HG03442 (cell line): ENCODE measurements around the gene TBC1D3I.
"Not testable (repeated sequence)": the region's sequence is repeated elsewhere in the genome, so short reads cannot be mapped to it uniquely, and the experiment has no call there.

Source experiments
- ATAC-seq: cut with Tn5 transposase; IDR thresholded peaks from one replicate; pipeline ENCODE4 v1.9.1; 2021; ENCODE audit warnings: mild to moderate bottlenecking, moderate library complexity; ENCODE audit not compliant: unreplicated experiment

The TBC1D3I gene

GRCh38 chr17:36264470-36264869, at the start of gene TBC1D3I:
TSS of gene TBC1D3I (minus strand) at chr17:36264570. CDS start at chr17:36262985, 1,585 bp downstream.
- not testable (repeated sequence) for ATAC-seq

- not testable (repeated sequence) for ATAC-seq
Observed at GRCh38 chr17:36295161-36295560, 30.8 kb upstream of the TBC1D3I start.

DNA sequence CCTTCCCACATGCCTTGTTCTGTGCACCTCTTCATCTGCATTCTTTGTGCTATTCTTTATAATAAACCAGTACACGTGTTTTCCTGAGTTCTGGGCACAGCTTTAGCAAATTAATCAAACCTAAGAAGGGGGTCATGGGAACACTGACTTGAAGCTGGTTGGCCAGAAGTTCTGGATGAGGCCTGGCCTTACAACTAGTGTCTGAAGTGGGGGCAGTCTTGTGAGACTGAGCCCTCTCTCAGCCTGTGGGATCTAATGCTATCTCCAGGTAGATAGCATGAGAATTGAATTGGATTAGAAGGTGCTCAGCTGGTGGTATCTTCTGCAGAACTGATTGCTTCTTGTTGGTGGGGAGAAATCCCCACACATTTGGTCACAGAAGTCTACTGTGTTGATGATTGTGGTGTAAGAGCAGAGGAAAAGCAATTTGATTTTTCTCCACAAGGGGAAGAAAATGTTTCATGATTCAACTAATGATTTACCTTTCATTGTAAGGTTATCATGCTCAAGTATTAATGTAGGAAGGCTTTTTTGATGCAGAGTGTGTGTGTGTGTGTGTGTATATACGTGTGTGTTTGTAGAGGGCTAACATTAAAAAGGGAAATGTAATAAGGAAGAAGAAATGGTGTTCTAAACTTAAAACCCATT, 25.7 kb upstream of the TBC1D3I start:
- not testable (repeated sequence) for ATAC-seq

GRCh38 chr17:36284219-36284618, 19.8 kb upstream of the TBC1D3I start:
- not testable (repeated sequence) for ATAC-seq

- not testable (repeated sequence) for ATAC-seq
Observed at GRCh38 chr17:36283256-36283655, 18.9 kb upstream of the TBC1D3I start.

DNA sequence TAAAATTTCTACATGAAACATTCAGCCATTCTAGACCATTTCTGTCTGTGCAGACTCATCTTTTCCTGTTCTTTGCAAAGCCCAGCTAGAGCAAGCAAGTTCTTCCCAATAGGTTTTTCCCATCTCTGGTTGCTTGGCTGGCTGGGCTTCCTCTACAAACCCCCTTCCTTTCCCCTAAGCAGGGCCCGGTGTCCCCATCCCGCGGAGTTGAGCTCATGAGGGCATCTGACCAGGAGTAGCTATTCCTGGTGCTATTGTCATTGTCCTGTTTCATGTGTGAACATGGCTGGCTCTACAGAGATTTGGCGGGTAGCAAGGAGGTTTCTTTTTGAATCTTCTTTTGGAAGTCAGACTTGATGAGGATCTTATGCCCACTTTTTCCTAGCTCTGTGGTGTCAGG, 22.3 kb downstream of the TBC1D3I start:
- not testable (repeated sequence) for ATAC-seq

DNA sequence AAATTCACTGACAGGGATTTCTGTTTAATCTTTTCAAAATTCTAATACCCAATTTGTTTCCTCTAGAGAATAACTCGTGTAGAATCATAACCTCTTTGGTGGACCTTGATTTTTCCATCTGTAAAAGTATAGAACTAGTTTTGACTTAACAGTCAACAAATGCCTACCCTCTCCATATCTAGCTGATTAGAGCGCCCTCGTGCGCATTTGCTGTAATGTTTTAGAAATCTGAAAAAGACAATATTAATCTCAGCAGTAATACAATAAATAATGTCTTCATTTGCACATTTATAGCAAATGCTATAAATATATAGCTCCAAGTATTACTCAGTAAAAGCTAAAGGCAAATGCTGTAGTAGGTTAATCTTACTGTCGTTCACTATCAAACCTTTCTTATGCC, 34.7 kb downstream of the TBC1D3I start:
- not testable (repeated sequence) for ATAC-seq

- not testable (repeated sequence) for ATAC-seq
Observed at GRCh38 chr17:36222967-36223366, 41.4 kb downstream of the TBC1D3I start.

GRCh38 chr17:36221581-36222100, 42.7 kb downstream of the TBC1D3I start:
- ATAC-seq: not testable (repeated sequence)

GRCh38 chr17:36220737-36221580, 43.4 kb downstream of the TBC1D3I start:
- not testable (repeated sequence) for ATAC-seq

GRCh38 chr17:36219556-36219955, 44.8 kb downstream of the TBC1D3I start:
- not testable (repeated sequence) for ATAC-seq

- ATAC-seq: not testable (repeated sequence)
Observed at GRCh38 chr17:36215406-36216308, 48.7 kb downstream of the TBC1D3I start.

- no peak for ATAC-seq
Observed at GRCh38 chr17:36214918-36215317, 49.5 kb downstream of the TBC1D3I start.

- ATAC-seq: no peak
Observed at GRCh38 chr17:36213695-36214094, 50.7 kb downstream of the TBC1D3I start.

- no peak for ATAC-seq
Observed at GRCh38 chr17:36212966-36213365, 51.4 kb downstream of the TBC1D3I start.

GRCh38 chr17:36212272-36212605, 52.1 kb downstream of the TBC1D3I start:
- no peak for ATAC-seq

GRCh38 chr17:36211484-36212271, 52.7 kb downstream of the TBC1D3I start:
- ATAC-seq: not testable (repeated sequence)

DNA sequence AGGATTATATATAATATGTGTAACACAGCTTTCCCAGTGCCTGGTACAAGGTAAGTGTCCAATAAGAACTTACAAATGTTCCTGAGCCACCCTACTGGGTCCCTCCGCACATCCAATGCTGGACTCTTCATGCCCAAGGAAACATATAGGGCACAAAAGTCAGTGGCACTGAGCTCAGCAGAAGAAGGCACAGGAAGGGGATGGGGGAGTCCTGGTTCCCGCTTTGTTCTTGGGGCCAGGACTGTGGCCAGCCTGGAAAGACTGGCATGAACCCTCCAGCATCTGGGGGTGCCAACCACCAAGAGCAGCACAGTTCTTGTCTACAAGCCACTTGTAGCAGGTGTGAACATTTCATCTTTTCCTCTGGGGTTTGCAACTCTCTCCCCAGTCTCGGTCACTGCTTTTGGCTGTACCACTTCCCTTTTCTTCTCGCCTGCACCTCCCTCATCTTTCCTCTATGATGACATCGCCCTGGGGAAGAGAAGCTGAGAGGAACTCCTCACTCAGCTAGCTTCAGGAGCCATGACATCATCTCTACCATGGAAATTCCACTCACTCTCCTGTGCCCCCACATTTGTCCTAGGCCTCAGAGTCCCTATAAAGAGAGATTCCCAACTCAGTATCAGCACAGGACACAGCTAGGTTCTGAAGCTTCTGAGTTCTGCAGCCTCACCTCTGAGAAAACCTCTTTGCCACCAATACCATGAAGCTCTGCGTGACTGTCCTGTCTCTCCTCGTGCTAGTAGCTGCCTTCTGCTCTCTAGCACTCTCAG, 53.7 kb downstream of the TBC1D3I start, which contains the start of gene CCL4L2:
CCL4L2 (plus strand) TSS at position 625 of the 773 bp plus-strand sequence.
- ATAC-seq: peak; percentile 65

GRCh38 chr17:36209575-36209974, 54.8 kb downstream of the TBC1D3I start:
- ATAC-seq: no peak
